ENCODE results near the gene IL32. TPM values are rescaled to one million over a fixed set of nuclear protein-coding genes. Genes with fewer than 3 reads are reported as not detected.

IL32 gene
- total and polyA plus RNA-seq, 2 experiments from 2014 or later = 2.3 to 6.1 TPM

- no peak overlapping the region for H3K4me3 ChIP-seq
- peaks cover 10% of the 10 kb centered on the region for H3F3A ChIP-seq (replicated peaks; ENCODE audit: low read depth)
- H2AFZ ChIP-seq = no peak overlapping the region
- peaks cover 42% of the 10 kb centered on the region for H3K36me3 Mint-ChIP-seq (ENCODE audit: low read depth)
- peaks cover 7% of the 10 kb centered on the region; the same call in 1 of the 2 replicates for H4K20me1 ChIP-seq (replicated peaks; ENCODE audit: insufficient read depth)
- H3K27me3 ChIP-seq (ENCODE audit: insufficient read depth) = peaks cover 5% of the 10 kb centered on the region; the same call in 1 of the 2 replicates
- H3K9me2 ChIP-seq (ENCODE audit: insufficient read depth) = no peaks in the 10 kb centered on the region
- no peaks in the 10 kb centered on the region for H3K36me3 ChIP-seq (ENCODE audit: insufficient read depth)
- H3K4me1 ChIP-seq (ENCODE audit: insufficient read depth) = peaks cover 7% of the 10 kb centered on the region
- H3K4me1 Mint-ChIP-seq = peaks cover 25% of the 10 kb centered on the region
- H3K4me3 Mint-ChIP-seq = peak overlapping the region; percentile 16; the same call in 1 of the 3 replicates
- H3K27ac Mint-ChIP-seq = no peak overlapping the region
- no peak for TF ChIP-seq ZNF331 (CRISPR knock-in tag; IDR thresholded peaks at IDR 0.05; ENCODE audit: low read depth)
- TF ChIP-seq ZNF114 (CRISPR knock-in tag; IDR thresholded peaks at IDR 0.05) = no peak
- no peak for TF ChIP-seq NANOG (IDR thresholded peaks at IDR 0.05; ENCODE audit: borderline replicate concordance)
- TF ChIP-seq EZH2 (IDR thresholded peaks at IDR 0.05; ENCODE audit: low read depth, unreplicated experiment) = no peak
- no peak for TF ChIP-seq POLR2AphosphoS5 (IDR thresholded peaks at IDR 0.05; ENCODE audit: low read depth)
- no peak for TF ChIP-seq EZH2phosphoT487 (IDR thresholded peaks at IDR 0.05; ENCODE audit: unreplicated experiment)
- TF ChIP-seq REST (IDR thresholded peaks at IDR 0.05; ENCODE audit: unreplicated experiment) = no peak
- TF ChIP-seq ZNF462 (CRISPR knock-in tag; IDR thresholded peaks at IDR 0.05) = no peak
- no peak for TF ChIP-seq JUNB (IDR thresholded peaks at IDR 0.05; ENCODE audit: unreplicated experiment)
- TF ChIP-seq STAT1 (IDR thresholded peaks at IDR 0.05; ENCODE audit: unreplicated experiment) = no peak
- no peak for TF ChIP-seq CTCF (conservative IDR thresholded peaks at IDR 0.05; ENCODE audit: low read depth in 2 of 2)
- no peak for TF ChIP-seq CREB1 (CRISPR knock-in tag; IDR thresholded peaks at IDR 0.05; ENCODE audit: low read depth)
- no peak for TF ChIP-seq ETS1 (IDR thresholded peaks at IDR 0.05)
- peaks cover 4% of the 10 kb centered on the region; the same call in 2 of the 3 replicates for H3K9me3 Mint-ChIP-seq
- H3K27ac ChIP-seq (ENCODE audit: low read depth) = no peak overlapping the region
- ATAC-seq (no peak), DNase-seq (ENCODE audit: low spot score) (no peak)
- no peaks in the 10 kb centered on the region; the same call in 1 of the 2 replicates for H3K79me2 ChIP-seq (replicated peaks; ENCODE audit: insufficient read depth)
- H3K27me3 Mint-ChIP-seq (ENCODE audit: insufficient read depth, low read depth, poor library complexity) = peaks cover 14% of the 10 kb centered on the region
- 0 out of 2 replicates have a peak overlapping the region, but pooled peaks have one; percentile 14 for H3K4me2 ChIP-seq
These were observed 10.3 kb upstream of the IL32 start for GRCh38 chr16:3054965-3055733.

Measured in GM23338 (cell line).